ENCODE results near the gene SPG21. TPM values are rescaled to one million over a fixed set of nuclear protein-coding genes. Genes with fewer than 3 reads are reported as not detected.

The SPG21 gene
- total RNA-seq, 5 donors from 2014 or later (not counting 1 experiment from before 2014, with no cell fraction given): 40.1 to 58.4 (median 49.0) TPM

DNA sequence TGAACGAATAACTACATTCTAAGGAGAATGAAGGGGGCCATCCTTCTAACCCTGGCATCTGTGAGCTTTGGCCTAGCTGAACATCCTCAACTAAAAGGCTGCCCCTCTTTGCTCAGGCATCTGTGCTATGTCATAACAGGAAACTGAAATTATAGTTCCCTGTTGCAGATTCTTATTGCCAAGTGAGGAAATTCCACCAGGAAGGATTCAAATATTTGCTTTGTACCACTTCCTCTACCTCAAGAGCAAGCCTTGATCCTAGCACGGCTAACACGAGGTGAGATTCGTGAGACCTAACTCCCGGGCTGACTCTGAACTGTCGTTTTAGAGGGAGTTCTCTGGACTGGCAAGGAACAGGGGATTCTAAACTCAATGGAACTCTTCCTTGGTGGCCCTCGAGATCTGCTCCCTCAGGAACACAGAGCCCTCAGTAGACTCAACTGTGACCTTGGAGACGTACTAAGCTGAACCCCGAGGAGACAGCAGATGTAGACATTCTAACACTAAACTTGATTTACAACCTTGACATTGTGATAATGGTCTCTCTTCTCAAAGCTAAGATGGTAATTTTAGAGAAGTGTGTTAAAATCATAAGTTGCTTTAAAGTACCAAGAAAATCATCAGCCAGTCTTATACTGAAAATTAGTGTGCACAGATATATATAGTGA lies 4.2 kb downstream of the SPG21 start:
- Mint-ChIP-seq H3K9me3 (no peaks in the 10 kb centered on the region), H3K27ac (peak overlapping the region in 1 of 2 donors; percentile 66), H3K4me1 (peaks cover 40 to 54% (median 51%) of the 10 kb centered on the region in 3 donors), H3K36me3 (peaks cover 17% of the 10 kb centered on the region), H3K4me3 (no peak overlapping the region), H3K27me3 (no peaks in the 10 kb centered on the region)
- Histone ChIP-seq H3K36me3 (ENCODE audit: control insufficient read depth in 2 of 2, extremely low read depth in 1 of 2, insufficient read depth in 1 of 2, low read length in 1 of 2) (peaks cover 0 to 13% of the 10 kb centered on the region in 2 donors), H3K4me1 (ENCODE audit: control insufficient read depth in 1 of 2, extremely low read depth in 1 of 2, insufficient read depth in 2 of 2, low read length in 2 of 2) (peaks cover 4 to 18% of the 10 kb centered on the region in 2 experiments), H3K27me3 (replicated peaks in 1 of 2; ENCODE audit: control insufficient read depth in 2 of 2, extremely low read depth in 1 of 2, insufficient read depth in 2 of 2, low read length in 1 of 2) (no peaks in the 10 kb centered on the region), H3K9me3 (no peaks in the 10 kb centered on the region), H3K27ac (ENCODE audit: low read length) (no peak overlapping the region), H3K4me3 (ENCODE audit: control insufficient read depth in 1 of 2, extremely low read depth in 1 of 2, low read length in 1 of 2) (no peak overlapping the region)
- POLR2A ChIA-PET: interaction anchor here in 1 of 2 donors (0.6 kb wide), 1 partner anchor 45 kb away, joined by 3 read pairs; no protein-coding TSS in a partner anchor
- CTCF ChIA-PET: interaction anchor here in 1 of 2 donors (0.6 kb wide), 2 partner anchors 267 to 1052 kb away, joined by 4 read pairs; no protein-coding TSS in a partner anchor
- ATAC-seq (replicated peaks in 1 of 4) (no peak), DNase-seq (no peak)
- 48% methylated on average over 3 of the region's 9 CpGs for WGBS (ENCODE audit: insufficient coverage)

DNA sequence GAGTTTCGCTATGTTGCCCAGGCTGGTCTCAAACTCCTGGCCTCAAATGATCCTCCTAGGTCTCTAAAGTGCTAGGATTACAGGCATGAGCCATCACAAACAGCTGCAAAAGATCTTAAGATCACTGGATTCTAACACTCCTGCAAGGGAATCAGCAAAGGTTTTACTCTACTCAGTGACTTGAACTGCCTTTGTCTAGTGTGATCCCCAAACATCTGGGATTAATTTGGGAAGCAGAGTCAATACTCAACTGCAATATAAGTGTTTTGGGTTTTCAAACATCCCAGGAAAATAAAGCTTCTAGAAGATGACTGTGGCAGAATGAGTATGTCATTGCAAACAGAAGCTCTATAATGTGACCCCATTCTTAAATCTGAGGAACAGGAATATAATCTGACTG lies 7.2 kb downstream of the SPG21 start:
- no peak for DNase-seq
- no peak overlapping the region for H3K27ac ChIP-seq (ENCODE audit: low read length)
- no peaks in the 10 kb centered on the region for H3K27me3 Mint-ChIP-seq
- H3K27ac Mint-ChIP-seq: no peak overlapping the region
- no peaks in the 10 kb centered on the region for H3K27me3 ChIP-seq (replicated peaks in 1 of 2; ENCODE audit: control insufficient read depth in 2 of 2, extremely low read depth in 1 of 2, insufficient read depth in 2 of 2, low read length in 1 of 2)
- POLR2A ChIA-PET: interaction anchor here in 1 of 2 donors (0.5 kb wide), 1 partner anchor 67 kb away, joined by 4 read pairs; no protein-coding TSS in a partner anchor
- H3K4me1 ChIP-seq (ENCODE audit: control insufficient read depth in 1 of 2, extremely low read depth in 1 of 2, insufficient read depth in 2 of 2, low read length in 2 of 2): peaks cover 0 to 4% of the 10 kb centered on the region in 2 experiments
- H3K36me3 Mint-ChIP-seq: peaks cover 36% of the 10 kb centered on the region
- 83% methylated on average over 1 of the region's 1 CpG for WGBS (ENCODE audit: insufficient coverage)
- H3K4me3 Mint-ChIP-seq: no peak overlapping the region
- peaks cover 15 to 30% (median 28%) of the 10 kb centered on the region in 3 donors for H3K4me1 Mint-ChIP-seq
- no peaks in the 10 kb centered on the region for H3K9me3 Mint-ChIP-seq
- no peak for ATAC-seq (replicated peaks in 1 of 4)
- CTCF ChIA-PET: no interaction called here
- H3K4me3 ChIP-seq (ENCODE audit: control insufficient read depth in 1 of 2, extremely low read depth in 1 of 2, low read length in 1 of 2): no peak overlapping the region
- H3K36me3 ChIP-seq (ENCODE audit: control insufficient read depth in 2 of 2, extremely low read depth in 1 of 2, insufficient read depth in 1 of 2, low read length in 1 of 2): peaks cover 4 to 30% of the 10 kb centered on the region in 2 donors
- no peaks in the 10 kb centered on the region for H3K9me3 ChIP-seq

DNA sequence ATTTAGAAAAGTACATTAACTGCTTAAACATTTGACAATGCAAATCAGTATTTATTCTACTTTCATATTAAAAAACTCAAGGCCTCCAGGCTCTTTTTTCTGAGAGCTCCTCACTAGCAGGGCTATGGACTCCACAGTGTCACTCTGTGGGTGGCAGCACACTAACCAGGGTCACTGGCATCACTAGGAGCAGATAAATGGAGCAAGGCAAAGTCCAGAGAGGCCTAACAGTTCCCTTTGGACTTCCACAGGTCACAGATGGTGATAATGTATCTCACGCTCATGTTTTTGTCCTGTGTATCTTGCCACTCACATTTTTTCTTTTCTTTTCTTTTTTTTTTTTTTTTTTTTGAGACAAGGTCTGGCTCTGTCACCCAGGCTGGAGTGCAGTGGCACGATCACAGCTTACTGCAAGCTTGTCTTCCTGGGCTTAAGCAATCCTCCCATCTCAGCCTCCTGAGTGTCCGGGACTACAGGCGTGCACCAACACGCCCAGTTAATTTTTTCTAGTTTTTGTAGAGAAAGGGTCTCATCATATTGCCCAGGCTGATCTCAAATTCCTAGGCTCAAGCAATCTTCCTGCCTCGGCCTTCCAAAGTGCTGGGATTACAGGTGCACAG lies 7.8 kb downstream of the SPG21 start:
- Histone ChIP-seq H3K36me3 (ENCODE audit: control insufficient read depth in 2 of 2, extremely low read depth in 1 of 2, insufficient read depth in 1 of 2, low read length in 1 of 2) (peaks cover 4 to 30% of the 10 kb centered on the region in 2 donors), H3K27ac (ENCODE audit: low read length) (no peak overlapping the region), H3K9me3 (no peaks in the 10 kb centered on the region), H3K27me3 (replicated peaks in 1 of 2; ENCODE audit: control insufficient read depth in 2 of 2, extremely low read depth in 1 of 2, insufficient read depth in 2 of 2, low read length in 1 of 2) (no peaks in the 10 kb centered on the region), H3K4me3 (ENCODE audit: control insufficient read depth in 1 of 2, extremely low read depth in 1 of 2, low read length in 1 of 2) (no peak overlapping the region), H3K4me1 (ENCODE audit: control insufficient read depth in 1 of 2, extremely low read depth in 1 of 2, insufficient read depth in 2 of 2, low read length in 2 of 2) (peaks cover 0 to 4% of the 10 kb centered on the region in 2 experiments)
- no peak overlapping the region for H3K4me3 Mint-ChIP-seq
- 88% methylated on average over 1 of the region's 6 CpGs for WGBS (ENCODE audit: insufficient coverage)
- DNase-seq (no peak), ATAC-seq (replicated peaks in 1 of 4) (no peak)
- peaks cover 11 to 24% (median 23%) of the 10 kb centered on the region in 3 donors for H3K4me1 Mint-ChIP-seq
- peaks cover 38% of the 10 kb centered on the region for H3K36me3 Mint-ChIP-seq
- H3K9me3 Mint-ChIP-seq: no peaks in the 10 kb centered on the region
- no peak overlapping the region for H3K27ac Mint-ChIP-seq
- ChIA-PET POLR2A (no interaction called here), CTCF (no interaction called here)
- no peaks in the 10 kb centered on the region for H3K27me3 Mint-ChIP-seq

DNA sequence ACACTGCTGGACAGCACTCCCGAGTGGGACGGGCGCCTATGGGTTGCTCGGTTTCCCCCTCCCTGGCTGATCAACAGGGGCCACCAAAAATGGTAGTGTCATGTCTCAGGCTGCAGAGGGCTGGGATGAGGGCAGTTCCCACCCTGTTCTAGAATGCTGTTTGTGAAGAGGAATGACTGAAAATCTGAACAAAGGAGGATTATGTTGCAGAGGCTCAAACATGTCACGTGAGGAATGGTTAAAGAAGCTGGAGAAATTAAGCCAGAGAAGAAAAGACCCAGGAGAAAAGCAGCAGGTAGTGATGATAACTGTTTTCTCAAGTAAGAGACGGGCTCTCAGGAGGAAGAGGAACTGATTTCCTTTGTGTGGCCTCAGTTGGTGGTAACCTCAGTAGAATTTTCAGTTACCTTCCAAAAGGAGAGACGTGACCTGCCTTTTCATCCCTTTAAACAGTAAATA lies 10.4 kb downstream of the SPG21 start:
- no peak overlapping the region for H3K4me3 ChIP-seq (ENCODE audit: control insufficient read depth in 1 of 2, extremely low read depth in 1 of 2, low read length in 1 of 2)
- 92% methylated on average over 5 of the region's 7 CpGs for WGBS (ENCODE audit: insufficient coverage)
- no peak overlapping the region for H3K27ac ChIP-seq (ENCODE audit: low read length)
- no peaks in the 10 kb centered on the region for H3K9me3 Mint-ChIP-seq
- no peaks in the 10 kb centered on the region for H3K4me1 ChIP-seq (ENCODE audit: control insufficient read depth in 1 of 2, extremely low read depth in 1 of 2, insufficient read depth in 2 of 2, low read length in 2 of 2)
- ATAC-seq (replicated peaks in 1 of 4) (no peak), DNase-seq (no peak)
- no peaks in the 10 kb centered on the region for H3K27me3 Mint-ChIP-seq
- ChIA-PET CTCF (no interaction called here), POLR2A (interaction anchor here in 1 of 2 donors (0.7 kb wide), 1 partner anchor 10 kb away, joined by 3 read pairs; no protein-coding TSS in a partner anchor)
- H3K27me3 ChIP-seq (replicated peaks in 1 of 2; ENCODE audit: control insufficient read depth in 2 of 2, extremely low read depth in 1 of 2, insufficient read depth in 2 of 2, low read length in 1 of 2): no peaks in the 10 kb centered on the region
- H3K36me3 ChIP-seq (ENCODE audit: control insufficient read depth in 2 of 2, extremely low read depth in 1 of 2, insufficient read depth in 1 of 2, low read length in 1 of 2): peaks cover 4 to 49% of the 10 kb centered on the region in 2 donors
- peaks cover 5 to 7% (median 6%) of the 10 kb centered on the region in 3 donors for H3K4me1 Mint-ChIP-seq
- H3K36me3 Mint-ChIP-seq: peaks cover 43% of the 10 kb centered on the region
- no peak overlapping the region for H3K4me3 Mint-ChIP-seq
- H3K9me3 ChIP-seq: no peaks in the 10 kb centered on the region
- no peak overlapping the region for H3K27ac Mint-ChIP-seq

DNA sequence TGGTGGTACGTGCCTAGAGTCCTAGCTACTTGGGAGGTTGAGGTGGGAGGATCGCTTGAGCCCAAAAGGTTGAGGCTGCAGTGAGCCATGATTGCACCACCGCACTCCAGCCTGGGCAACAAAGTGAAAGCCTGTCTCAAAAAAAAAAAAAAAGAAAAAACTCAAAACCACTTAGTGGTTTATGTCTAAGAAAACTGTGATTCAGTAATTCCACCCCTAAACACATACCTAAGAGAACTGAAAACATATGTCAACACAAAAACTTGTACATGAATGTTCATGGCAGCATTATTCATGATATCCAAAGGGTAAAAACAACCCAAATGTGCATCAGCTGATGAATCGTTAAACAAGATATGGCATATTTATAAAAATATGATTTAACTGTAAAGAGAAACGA lies 14.3 kb downstream of the SPG21 start:
- Histone ChIP-seq H3K9me3 (no peaks in the 10 kb centered on the region), H3K27ac (ENCODE audit: low read length) (no peak overlapping the region), H3K4me3 (ENCODE audit: control insufficient read depth in 1 of 2, extremely low read depth in 1 of 2, low read length in 1 of 2) (no peak overlapping the region), H3K36me3 (ENCODE audit: control insufficient read depth in 2 of 2, extremely low read depth in 1 of 2, insufficient read depth in 1 of 2, low read length in 1 of 2) (peaks cover 4 to 66% of the 10 kb centered on the region in 2 donors), H3K4me1 (ENCODE audit: control insufficient read depth in 1 of 2, extremely low read depth in 1 of 2, insufficient read depth in 2 of 2, low read length in 2 of 2) (no peaks in the 10 kb centered on the region), H3K27me3 (replicated peaks in 1 of 2; ENCODE audit: control insufficient read depth in 2 of 2, extremely low read depth in 1 of 2, insufficient read depth in 2 of 2, low read length in 1 of 2) (no peaks in the 10 kb centered on the region)
- WGBS (ENCODE audit: insufficient coverage): no CpG with 5 or more reads among the region's 5 CpGs
- ChIA-PET POLR2A (interaction anchor here in 1 of 2 donors (0.6 kb wide), 1 partner anchor 15 kb away, joined by 3 read pairs; no protein-coding TSS in a partner anchor), CTCF (no interaction called here)
- no peak overlapping the region for H3K4me3 Mint-ChIP-seq
- no peaks in the 10 kb centered on the region for H3K27me3 Mint-ChIP-seq
- ATAC-seq (replicated peaks in 1 of 4): no peak
- DNase-seq: no peak
- no peak overlapping the region for H3K27ac Mint-ChIP-seq
- H3K4me1 Mint-ChIP-seq: no peaks in the 10 kb centered on the region
- peaks cover 41% of the 10 kb centered on the region for H3K36me3 Mint-ChIP-seq
- H3K9me3 Mint-ChIP-seq: no peaks in the 10 kb centered on the region

DNA sequence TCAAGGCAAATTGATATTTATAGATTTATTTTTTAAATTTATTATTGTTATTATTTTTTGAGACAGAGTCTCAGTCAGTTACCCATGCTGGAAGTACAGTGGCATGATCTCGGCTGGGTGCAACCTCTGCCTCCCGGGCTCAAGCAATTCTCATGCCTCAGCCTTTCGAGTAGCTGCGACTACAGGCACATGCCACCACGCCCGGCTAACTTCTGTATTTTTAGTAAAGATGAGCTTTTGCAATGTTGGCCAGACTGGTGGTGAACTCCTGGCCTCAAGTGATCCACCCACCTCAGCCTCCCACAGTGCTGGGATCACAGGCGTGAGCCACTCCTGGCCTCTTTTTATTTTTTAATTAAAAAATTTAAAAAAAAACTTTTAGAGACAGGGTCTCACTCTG lies 19.0 kb downstream of the SPG21 start:
- Histone ChIP-seq H3K36me3 (ENCODE audit: control insufficient read depth in 2 of 2, extremely low read depth in 1 of 2, insufficient read depth in 1 of 2, low read length in 1 of 2) (peaks cover 3 to 56% of the 10 kb centered on the region in 2 donors), H3K9me3 (no peaks in the 10 kb centered on the region), H3K27me3 (replicated peaks in 1 of 2; ENCODE audit: control insufficient read depth in 2 of 2, extremely low read depth in 1 of 2, insufficient read depth in 2 of 2, low read length in 1 of 2) (no peaks in the 10 kb centered on the region), H3K4me3 (ENCODE audit: control insufficient read depth in 1 of 2, extremely low read depth in 1 of 2, low read length in 1 of 2) (no peak overlapping the region), H3K4me1 (ENCODE audit: control insufficient read depth in 1 of 2, extremely low read depth in 1 of 2, insufficient read depth in 2 of 2, low read length in 2 of 2) (no peaks in the 10 kb centered on the region), H3K27ac (ENCODE audit: low read length) (no peak overlapping the region)
- DNase-seq: no peak
- Mint-ChIP-seq H3K36me3 (peaks cover 32% of the 10 kb centered on the region), H3K27ac (no peak overlapping the region), H3K9me3 (no peaks in the 10 kb centered on the region), H3K4me3 (no peak overlapping the region), H3K27me3 (no peaks in the 10 kb centered on the region), H3K4me1 (no peaks in the 10 kb centered on the region)
- 100% methylated on average over 2 of the region's 7 CpGs for WGBS (ENCODE audit: insufficient coverage)
- no peak for ATAC-seq (replicated peaks in 1 of 4)
- POLR2A ChIA-PET: no interaction called here
- CTCF ChIA-PET: no interaction called here
